ENCODE measurements around the gene BRD7.

BRD7 gene

GRCh38 chr16:50389900-50390299 lies 21.1 kb upstream of the BRD7 start:
- no peaks in the 10 kb centered on the region for H3K4me1 ChIP-seq (ENCODE audit: low read length)
- H3K27ac ChIP-seq (ENCODE audit: low read length), result no peak overlapping the region
- no peak for TF ChIP-seq CTCF (IDR thresholded peaks at IDR 0.05; ENCODE audit: low read depth, low read length)
- TF ChIP-seq EZH2phosphoT487 (IDR thresholded peaks at IDR 0.05; ENCODE audit: low read depth), result no peak
- no peak overlapping the region for H3K9ac ChIP-seq (ENCODE audit: low read length)
- H3K4me2 ChIP-seq (ENCODE audit: low read length), result no peak overlapping the region
- H2AFZ ChIP-seq (ENCODE audit: low read depth, low read length), result no peak overlapping the region
- no peaks in the 10 kb centered on the region for H3K79me2 ChIP-seq (ENCODE audit: low read length)
- no peaks in the 10 kb centered on the region for H3K9me3 ChIP-seq (ENCODE audit: insufficient read depth, low read length)
- H4K20me1 ChIP-seq (ENCODE audit: insufficient read depth, low read length), result no peaks in the 10 kb centered on the region
- H3K36me3 ChIP-seq (replicated peaks; ENCODE audit: low read depth, low read length), result no peaks in the 10 kb centered on the region
- H3K27me3 ChIP-seq (ENCODE audit: low read depth, low read length), result no peaks in the 10 kb centered on the region
- no peak overlapping the region for H3K4me3 ChIP-seq (ENCODE audit: low read length)

DNA sequence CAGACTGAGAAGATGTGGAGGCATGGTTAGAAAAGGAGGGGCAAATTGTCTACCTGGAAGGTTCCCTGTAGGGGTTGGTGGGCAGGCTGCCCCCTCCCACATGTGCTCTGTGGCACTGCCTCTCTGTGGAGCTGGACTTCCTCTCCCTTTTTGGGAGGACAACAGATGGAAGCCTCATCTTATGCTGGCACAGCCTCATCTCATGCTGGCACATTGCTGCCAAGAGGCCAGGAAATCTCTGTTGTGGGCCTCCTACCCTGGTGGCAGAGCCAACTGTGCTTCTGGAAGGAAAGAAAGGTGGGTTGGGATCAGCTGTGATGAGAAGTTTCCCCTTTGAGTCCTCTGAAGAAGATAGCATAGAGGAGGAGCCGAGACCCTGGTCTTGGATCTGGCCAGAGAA lies 19.7 kb upstream of the BRD7 start:
- TF ChIP-seq CTCF (IDR thresholded peaks at IDR 0.05; ENCODE audit: low read depth, low read length) (no peak), EZH2phosphoT487 (IDR thresholded peaks at IDR 0.05; ENCODE audit: low read depth) (no peak)
- no peaks in the 10 kb centered on the region for H4K20me1 ChIP-seq (ENCODE audit: insufficient read depth, low read length)
- no peaks in the 10 kb centered on the region for H3K27me3 ChIP-seq (ENCODE audit: low read depth, low read length)
- H2AFZ ChIP-seq (ENCODE audit: low read depth, low read length), result no peak overlapping the region
- no peak overlapping the region for H3K9ac ChIP-seq (ENCODE audit: low read length)
- H3K4me3 ChIP-seq (ENCODE audit: low read length), result no peak overlapping the region
- no peak overlapping the region for H3K27ac ChIP-seq (ENCODE audit: low read length)
- H3K4me1 ChIP-seq (ENCODE audit: low read length), result no peaks in the 10 kb centered on the region
- H3K79me2 ChIP-seq (ENCODE audit: low read length), result no peaks in the 10 kb centered on the region
- no peak overlapping the region for H3K4me2 ChIP-seq (ENCODE audit: low read length)
- H3K36me3 ChIP-seq (replicated peaks; ENCODE audit: low read depth, low read length), result no peaks in the 10 kb centered on the region
- H3K9me3 ChIP-seq (ENCODE audit: insufficient read depth, low read length), result no peaks in the 10 kb centered on the region

DNA sequence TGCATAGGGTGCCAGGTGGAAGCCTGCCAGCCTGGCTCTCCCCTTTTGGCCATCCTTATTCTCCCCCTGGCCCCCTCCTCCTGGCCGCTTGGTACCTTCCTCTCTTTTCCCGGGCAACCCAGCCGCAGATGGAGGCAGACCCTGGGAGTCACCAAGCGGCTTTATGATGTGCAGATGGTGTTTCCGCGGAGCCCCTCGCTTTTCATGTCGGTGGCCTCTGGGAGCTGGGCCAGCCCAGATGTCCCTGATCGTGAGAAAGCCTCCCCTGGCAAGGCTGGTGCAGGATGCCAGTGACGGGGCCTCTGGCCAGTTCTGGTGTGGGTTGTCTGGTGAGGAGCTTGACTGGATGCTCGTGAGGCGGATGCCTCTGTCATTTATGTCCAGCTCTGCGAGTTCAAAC lies 18.0 kb upstream of the BRD7 start:
- H3K4me1 ChIP-seq (ENCODE audit: low read length), result no peaks in the 10 kb centered on the region
- H3K9me3 ChIP-seq (ENCODE audit: insufficient read depth, low read length), result no peaks in the 10 kb centered on the region
- H3K4me3 ChIP-seq (ENCODE audit: low read length), result no peak overlapping the region
- no peak overlapping the region for H2AFZ ChIP-seq (ENCODE audit: low read depth, low read length)
- TF ChIP-seq EZH2phosphoT487 (IDR thresholded peaks at IDR 0.05; ENCODE audit: low read depth) (no peak), CTCF (IDR thresholded peaks at IDR 0.05; ENCODE audit: low read depth, low read length) (no peak)
- H3K79me2 ChIP-seq (ENCODE audit: low read length), result no peaks in the 10 kb centered on the region
- no peak overlapping the region for H3K4me2 ChIP-seq (ENCODE audit: low read length)
- no peak overlapping the region for H3K27ac ChIP-seq (ENCODE audit: low read length)
- H3K27me3 ChIP-seq (ENCODE audit: low read depth, low read length), result no peaks in the 10 kb centered on the region
- H3K9ac ChIP-seq (ENCODE audit: low read length), result no peak overlapping the region
- no peaks in the 10 kb centered on the region for H4K20me1 ChIP-seq (ENCODE audit: insufficient read depth, low read length)
- H3K36me3 ChIP-seq (replicated peaks; ENCODE audit: low read depth, low read length), result no peaks in the 10 kb centered on the region

- H3K27ac ChIP-seq (ENCODE audit: low read length), result no peak overlapping the region
- no peaks in the 10 kb centered on the region for H3K27me3 ChIP-seq (ENCODE audit: low read depth, low read length)
- H3K4me2 ChIP-seq (ENCODE audit: low read length), result no peak overlapping the region
These were observed 17.4 kb upstream of the BRD7 start for GRCh38 chr16:50386139-50386538.

More at GRCh38 chr16:50386139-50386538, 17.4 kb upstream of the BRD7 start:
- no peaks in the 10 kb centered on the region for H4K20me1 ChIP-seq (ENCODE audit: insufficient read depth, low read length)
- no peaks in the 10 kb centered on the region for H3K4me1 ChIP-seq (ENCODE audit: low read length)
- H3K79me2 ChIP-seq (ENCODE audit: low read length), result no peaks in the 10 kb centered on the region
- no peak overlapping the region for H3K9ac ChIP-seq (ENCODE audit: low read length)
- no peak overlapping the region for H3K4me3 ChIP-seq (ENCODE audit: low read length)
- H3K9me3 ChIP-seq (ENCODE audit: insufficient read depth, low read length), result no peaks in the 10 kb centered on the region
- H2AFZ ChIP-seq (ENCODE audit: low read depth, low read length), result no peak overlapping the region
- H3K36me3 ChIP-seq (replicated peaks; ENCODE audit: low read depth, low read length), result no peaks in the 10 kb centered on the region
- TF ChIP-seq CTCF (IDR thresholded peaks at IDR 0.05; ENCODE audit: low read depth, low read length), result no peak
- TF ChIP-seq EZH2phosphoT487 (IDR thresholded peaks at IDR 0.05; ENCODE audit: low read depth), result no peak
